HepG2 (cell line): ENCODE measurements around the gene DCLK1.

ENCODE experiments used
- ATRX ChIP-seq: sonication (generic); formaldehyde crosslinking; IDR thresholded peaks from 2 replicates; pipeline ENCODE4 v1.4.0; 2020; ENCODE audit warnings: missing genetic modification reagents, borderline replicate concordance
- CBX5 ChIP-seq: sonication (generic); formaldehyde crosslinking; IDR thresholded peaks from 2 replicates; pipeline ENCODE4 v1.4.0; 2020; ENCODE audit warnings: missing genetic modification reagents, borderline replicate concordance
- CHD4 ChIP-seq: fragments of 200-600 bp; sonication (generic); IDR thresholded peaks from 2 replicates; pipeline ENCODE4 v1.7.0; 2017; ENCODE audit warnings: mild to moderate bottlenecking, low read length, borderline replicate concordance
- EZH2 ChIP-seq: conservative IDR thresholded peaks from 2 replicates; pipeline ENCODE4 v1.6.1; 2012; ENCODE audit warnings: mild to moderate bottlenecking, low read depth, low read length, moderate library complexity
- GTF2F1 ChIP-seq: fragments of 150-350 bp; IDR thresholded peaks from 2 replicates; pipeline ENCODE4 v1.6.1; 2014; ENCODE audit warnings: low read length
- JUNB ChIP-seq: sonication (generic); formaldehyde crosslinking; IDR thresholded peaks from 2 replicates; pipeline ENCODE4 v1.8.0; 2022; ENCODE audit warnings: missing genetic modification reagents, mild to moderate bottlenecking, borderline replicate concordance
- SMARCC2 ChIP-seq: fragments of 450-650 bp; IDR thresholded peaks from 2 replicates; pipeline ENCODE4 v1.6.1; 2017; ENCODE audit warnings: antibody characterized with exemption, mild to moderate bottlenecking
- SRSF9 ChIP-seq: fragments of 200-400 bp; formaldehyde crosslinking; IDR thresholded peaks from 2 replicates; pipeline ENCODE4 v1.6.1; 2018; ENCODE audit warnings: borderline replicate concordance, mild to moderate bottlenecking, low read depth, low read length; ENCODE audit not compliant: insufficient read depth, poor library complexity, severe bottlenecking
- STAT5B ChIP-seq: sonication (generic); formaldehyde crosslinking; IDR thresholded peaks from 2 replicates; pipeline ENCODE4 v1.4.0; 2020; ENCODE audit warnings: missing genetic modification reagents
- TAF1 ChIP-seq: sonication (generic); formaldehyde crosslinking; IDR thresholded peaks from 2 replicates; pipeline ENCODE4 v1.4.0; 2020; ENCODE audit warnings: missing genetic modification reagents
- USF2 ChIP-seq, 2 experiments: sonication (generic) in 1 of 2; formaldehyde crosslinking in 1 of 2; IDR thresholded peaks; 2 replicates each; pipeline versions ENCODE4 v1.5.1 to v1.6.1; 2011 to 2020; ENCODE audit warnings: borderline replicate concordance in 1 of 2, low read depth in 1 of 2, low read length in 1 of 2, mild to moderate bottlenecking in 1 of 2, missing genetic modification reagents in 1 of 2, moderate library complexity in 1 of 2
- ZNF740 ChIP-seq: sonication (generic); formaldehyde crosslinking; IDR thresholded peaks from 2 replicates; pipeline ENCODE4 v1.4.0; 2020; ENCODE audit warnings: missing genetic modification reagents
- TF ChIP-seq, protein P1 (sequence below): sonication (generic); formaldehyde crosslinking; IDR thresholded peaks from 2 replicates; pipeline ENCODE4 v1.4.0; 2020; ENCODE audit warnings: missing genetic modification reagents
- TF ChIP-seq, protein P2 (sequence below): sonication (generic); formaldehyde crosslinking; IDR thresholded peaks from 2 replicates; pipeline ENCODE4 v1.5.0; 2020; ENCODE audit warnings: missing genetic modification reagents

- TF ChIP-seq STAT5B (CRISPR knock-in tag) (no peak), GTF2F1 (no peak), JUNB (CRISPR knock-in tag) (no peak), SRSF9 (no peak), ATRX (CRISPR knock-in tag) (no peak), SMARCC2 (no peak), CHD4 (no peak), TAF1 (no peak), CBX5 (no peak), USF2 (IDR thresholded peaks at IDR 0.05; ENCODE audit: low read depth, low read length) (no peak), USF2 (CRISPR knock-in tag; IDR thresholded peaks at IDR 0.05; ENCODE audit: borderline replicate concordance) (no peak), ZNF740 (CRISPR knock-in tag) (no peak), EZH2 (no peak)
- TF ChIP-seq, protein P1, sequence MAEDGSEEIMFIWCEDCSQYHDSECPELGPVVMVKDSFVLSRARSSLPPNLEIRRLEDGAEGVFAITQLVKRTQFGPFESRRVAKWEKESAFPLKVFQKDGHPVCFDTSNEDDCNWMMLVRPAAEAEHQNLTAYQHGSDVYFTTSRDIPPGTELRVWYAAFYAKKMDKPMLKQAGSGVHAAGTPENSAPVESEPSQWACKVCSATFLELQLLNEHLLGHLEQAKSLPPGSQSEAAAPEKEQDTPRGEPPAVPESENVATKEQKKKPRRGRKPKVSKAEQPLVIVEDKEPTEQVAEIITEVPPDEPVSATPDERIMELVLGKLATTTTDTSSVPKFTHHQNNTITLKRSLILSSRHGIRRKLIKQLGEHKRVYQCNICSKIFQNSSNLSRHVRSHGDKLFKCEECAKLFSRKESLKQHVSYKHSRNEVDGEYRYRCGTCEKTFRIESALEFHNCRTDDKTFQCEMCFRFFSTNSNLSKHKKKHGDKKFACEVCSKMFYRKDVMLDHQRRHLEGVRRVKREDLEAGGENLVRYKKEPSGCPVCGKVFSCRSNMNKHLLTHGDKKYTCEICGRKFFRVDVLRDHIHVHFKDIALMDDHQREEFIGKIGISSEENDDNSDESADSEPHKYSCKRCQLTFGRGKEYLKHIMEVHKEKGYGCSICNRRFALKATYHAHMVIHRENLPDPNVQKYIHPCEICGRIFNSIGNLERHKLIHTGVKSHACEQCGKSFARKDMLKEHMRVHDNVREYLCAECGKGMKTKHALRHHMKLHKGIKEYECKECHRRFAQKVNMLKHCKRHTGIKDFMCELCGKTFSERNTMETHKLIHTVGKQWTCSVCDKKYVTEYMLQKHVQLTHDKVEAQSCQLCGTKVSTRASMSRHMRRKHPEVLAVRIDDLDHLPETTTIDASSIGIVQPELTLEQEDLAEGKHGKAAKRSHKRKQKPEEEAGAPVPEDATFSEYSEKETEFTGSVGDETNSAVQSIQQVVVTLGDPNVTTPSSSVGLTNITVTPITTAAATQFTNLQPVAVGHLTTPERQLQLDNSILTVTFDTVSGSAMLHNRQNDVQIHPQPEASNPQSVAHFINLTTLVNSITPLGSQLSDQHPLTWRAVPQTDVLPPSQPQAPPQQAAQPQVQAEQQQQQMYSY (CRISPR knock-in tag): no peak
- TF ChIP-seq, protein P2, sequence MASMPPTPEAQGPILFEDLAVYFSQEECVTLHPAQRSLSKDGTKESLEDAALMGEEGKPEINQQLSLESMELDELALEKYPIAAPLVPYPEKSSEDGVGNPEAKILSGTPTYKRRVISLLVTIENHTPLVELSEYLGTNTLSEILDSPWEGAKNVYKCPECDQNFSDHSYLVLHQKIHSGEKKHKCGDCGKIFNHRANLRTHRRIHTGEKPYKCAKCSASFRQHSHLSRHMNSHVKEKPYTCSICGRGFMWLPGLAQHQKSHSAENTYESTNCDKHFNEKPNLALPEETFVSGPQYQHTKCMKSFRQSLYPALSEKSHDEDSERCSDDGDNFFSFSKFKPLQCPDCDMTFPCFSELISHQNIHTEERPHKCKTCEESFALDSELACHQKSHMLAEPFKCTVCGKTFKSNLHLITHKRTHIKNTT (CRISPR knock-in tag): no peak
These were observed 276.9 kb downstream of the DCLK1 start for GRCh38 chr13:35854286-35854685.
